Mesenchymal stem cell (in vitro differentiated cells and primary cell): ENCODE results near the gene CAST.

Source experiments
- DNase-seq: peaks from one replicate; pipeline ENCODE4 v3.0.0-alpha.2; 2013
- H2AFZ ChIP-seq: one replicate; pipeline ENCODE4 v1.6.1; 2013; ENCODE audit warnings: low read depth, mild to moderate bottlenecking, control low read depth, inconsistent platforms, low read length, moderate library complexity
- H2AK5ac ChIP-seq: 2 replicates; pipeline ENCODE4 v1.6.1; 2013; ENCODE audit warnings: low read length, moderate library complexity, mild to moderate bottlenecking, inconsistent platforms; ENCODE audit not compliant: severe bottlenecking
- H2BK120ac ChIP-seq: one replicate; pipeline ENCODE4 v1.6.1; 2013; ENCODE audit warnings: low read depth, mild to moderate bottlenecking, inconsistent platforms, low read length, moderate library complexity
- H2BK12ac ChIP-seq, 2 experiments: one replicate each; pipeline ENCODE4 v1.6.1; 2013; ENCODE audit warnings: inconsistent platforms in 2 of 2, low read length in 2 of 2, mild to moderate bottlenecking in 2 of 2, moderate library complexity in 2 of 2, control low read depth in 1 of 2
- H2BK15ac ChIP-seq: one replicate; pipeline ENCODE4 v1.6.1; 2013; ENCODE audit warnings: mild to moderate bottlenecking, low read depth, inconsistent platforms; ENCODE audit not compliant: poor library complexity, severe bottlenecking
- H2BK5ac ChIP-seq: 2 replicates; pipeline ENCODE4 v1.6.1; 2013; ENCODE audit warnings: low read depth, mild to moderate bottlenecking, low read length, control low read depth, inconsistent platforms; ENCODE audit not compliant: poor library complexity, severe bottlenecking
- H3K14ac ChIP-seq, 2 experiments: one replicate each; pipeline ENCODE4 v1.6.1; 2013; ENCODE audit warnings: inconsistent platforms in 2 of 2, low read length in 2 of 2, control low read depth in 1 of 2, mild to moderate bottlenecking in 1 of 2, moderate library complexity in 1 of 2
- H3K18ac ChIP-seq, 2 experiments: one replicate each; pipeline ENCODE4 v1.6.1; 2013; ENCODE audit warnings: inconsistent platforms in 2 of 2, low read length in 2 of 2, control low read depth in 1 of 2, low read depth in 1 of 2, mild to moderate bottlenecking in 1 of 2
- H3K23ac ChIP-seq, 2 experiments: one replicate each; pipeline ENCODE4 v1.6.1; 2013; ENCODE audit warnings: inconsistent platforms in 2 of 2, low read length in 2 of 2, mild to moderate bottlenecking in 2 of 2, moderate library complexity in 2 of 2, control low read depth in 1 of 2
- H3K27ac ChIP-seq: 2 replicates; pipeline ENCODE4 v1.5.1; 2013; ENCODE audit warnings: mild to moderate bottlenecking, moderate library complexity, low read length, control low read depth, inconsistent platforms; ENCODE audit not compliant: poor library complexity, severe bottlenecking
- H3K27me3 ChIP-seq, 2 experiments: 2 replicates each; pipeline versions ENCODE4 v1.6.1 to v1.7.0; 2013; ENCODE audit warnings: low read length in 2 of 2, mild to moderate bottlenecking in 2 of 2, moderate library complexity in 2 of 2, control low read depth in 1 of 2, inconsistent platforms in 1 of 2; ENCODE audit not compliant: control insufficient read depth in 1 of 2, insufficient read depth in 1 of 2
- H3K36me3 ChIP-seq, 2 experiments: 2 replicates each; pipeline versions ENCODE4 v1.6.1 to v1.7.0; 2013; ENCODE audit warnings: low read length in 2 of 2, control low read depth in 1 of 2, inconsistent platforms in 1 of 2, low read depth in 1 of 2, mild to moderate bottlenecking in 1 of 2; ENCODE audit not compliant: insufficient read depth in 2 of 2, control insufficient read depth in 1 of 2
- H3K4ac ChIP-seq, 2 experiments: one replicate each; pipeline ENCODE4 v1.6.1; 2013; ENCODE audit warnings: inconsistent platforms in 2 of 2, low read length in 2 of 2, mild to moderate bottlenecking in 2 of 2, moderate library complexity in 2 of 2, control low read depth in 1 of 2, low read depth in 1 of 2
- H3K4me1 ChIP-seq: 2 replicates; pipeline ENCODE4 v1.6.1; 2013; ENCODE audit warnings: low read depth, low read length, control low read depth; ENCODE audit not compliant: control insufficient read depth, insufficient read depth
- H3K4me2 ChIP-seq: 2 replicates; pipeline ENCODE4 v1.6.1; 2013; ENCODE audit warnings: low read length, mild to moderate bottlenecking, inconsistent platforms; ENCODE audit not compliant: poor library complexity, severe bottlenecking
- H3K4me3 ChIP-seq, 2 experiments: 2 replicates each; pipeline versions ENCODE4 v1.5.1 to v1.7.0; 2013; ENCODE audit warnings: low read length in 2 of 2, mild to moderate bottlenecking in 2 of 2, control low read depth in 1 of 2, low read depth in 1 of 2; ENCODE audit not compliant: insufficient read depth in 1 of 2
- H3K79me1 ChIP-seq: replicated peaks from 2 replicates; pipeline ENCODE4 v1.6.1; 2013; ENCODE audit warnings: mild to moderate bottlenecking, control low read depth, low read length, inconsistent platforms; ENCODE audit not compliant: poor library complexity, severe bottlenecking
- H3K9ac ChIP-seq: 2 replicates; pipeline ENCODE4 v1.7.0; 2013; ENCODE audit warnings: mild to moderate bottlenecking, low read length, moderate library complexity
- H3K9me3 ChIP-seq: 2 replicates; pipeline ENCODE4 v1.7.0; 2013; ENCODE audit warnings: mild to moderate bottlenecking, low read length; ENCODE audit not compliant: control insufficient read depth
- H4K8ac ChIP-seq: one replicate; pipeline ENCODE4 v1.6.1; 2013; ENCODE audit warnings: inconsistent platforms, mild to moderate bottlenecking, low read length, moderate library complexity
- H4K91ac ChIP-seq: one replicate; pipeline ENCODE4 v1.6.1; 2013; ENCODE audit warnings: mild to moderate bottlenecking, low read length, inconsistent platforms
- WGBS: methylation state at CpG from one replicate; pipeline ENCODE4 v1.1.7; 2013; ENCODE audit warnings: mixed read lengths; 5-methylcytosine and 5-hydroxymethylcytosine counted together

CAST gene

DNA sequence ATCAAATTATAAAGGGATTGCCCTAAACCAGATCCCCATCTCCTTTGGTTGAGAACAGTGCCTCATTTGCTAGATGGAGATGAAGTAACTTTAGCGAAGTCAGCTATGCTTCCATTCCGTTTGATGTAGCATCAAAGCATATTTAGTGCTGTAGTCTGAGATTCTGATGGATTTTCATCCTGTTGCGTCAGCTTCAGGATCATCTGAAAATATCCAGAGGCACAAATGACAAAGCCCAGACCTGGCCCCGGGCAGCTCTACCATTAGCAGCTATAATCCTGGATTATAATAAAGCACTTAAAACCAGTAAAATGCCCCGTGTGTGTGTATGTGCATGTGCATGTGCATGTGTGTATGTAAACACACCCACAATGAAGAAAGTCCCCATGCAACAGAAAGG is 100.8 kb downstream of the CAST start:
- Histone ChIP-seq H2BK12ac (no peak overlapping the region), H3K4me3 (no peak overlapping the region), H2BK120ac (no peak overlapping the region), H4K8ac (no peak overlapping the region), H2BK15ac (no peak overlapping the region), H3K9me3 (no peaks in the 10 kb centered on the region), H3K27ac (no peak overlapping the region), H3K4me1 (no peaks in the 10 kb centered on the region), H3K14ac (no peak overlapping the region), H2AK5ac (no peak overlapping the region), H4K91ac (no peak overlapping the region), H3K79me1 (peaks cover 4% of the 10 kb centered on the region), H3K36me3 (peaks cover 10 to 99% of the 10 kb centered on the region in 2 experiments), H3K27me3 (no peaks in the 10 kb centered on the region), H2BK5ac (no peak overlapping the region), H3K18ac (no peak overlapping the region), H3K9ac (peak overlapping the region; percentile 35), H2AFZ (no peak overlapping the region), H3K23ac (no peak overlapping the region), H3K4me2 (no peak overlapping the region), H3K4ac (no peak overlapping the region)
- DNase-seq, result peak; percentile 37
- WGBS, result 77% methylated on average over 3 of the region's 5 CpGs

DNA sequence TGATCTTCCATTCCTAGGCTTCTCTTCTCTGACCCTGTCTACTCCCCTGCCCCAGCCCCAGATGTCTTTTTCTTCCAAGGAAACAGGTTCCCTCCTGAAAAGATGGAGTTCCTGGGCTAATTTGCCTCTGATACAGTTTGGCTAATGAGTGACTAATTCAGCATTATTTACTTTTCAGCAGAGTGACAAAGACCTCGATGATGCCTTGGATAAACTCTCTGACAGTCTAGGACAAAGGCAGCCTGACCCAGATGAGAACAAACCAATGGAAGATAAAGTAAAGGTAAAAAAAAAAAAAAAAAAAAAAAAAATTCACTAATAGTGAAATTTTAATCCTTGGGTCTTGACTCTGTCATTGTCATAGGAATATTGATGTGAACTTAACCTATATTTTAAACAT is 102.9 kb downstream of the CAST start:
- no peak overlapping the region for H3K27ac ChIP-seq
- no CpG with 5 or more reads among the region's 1 CpG for WGBS

DNA sequence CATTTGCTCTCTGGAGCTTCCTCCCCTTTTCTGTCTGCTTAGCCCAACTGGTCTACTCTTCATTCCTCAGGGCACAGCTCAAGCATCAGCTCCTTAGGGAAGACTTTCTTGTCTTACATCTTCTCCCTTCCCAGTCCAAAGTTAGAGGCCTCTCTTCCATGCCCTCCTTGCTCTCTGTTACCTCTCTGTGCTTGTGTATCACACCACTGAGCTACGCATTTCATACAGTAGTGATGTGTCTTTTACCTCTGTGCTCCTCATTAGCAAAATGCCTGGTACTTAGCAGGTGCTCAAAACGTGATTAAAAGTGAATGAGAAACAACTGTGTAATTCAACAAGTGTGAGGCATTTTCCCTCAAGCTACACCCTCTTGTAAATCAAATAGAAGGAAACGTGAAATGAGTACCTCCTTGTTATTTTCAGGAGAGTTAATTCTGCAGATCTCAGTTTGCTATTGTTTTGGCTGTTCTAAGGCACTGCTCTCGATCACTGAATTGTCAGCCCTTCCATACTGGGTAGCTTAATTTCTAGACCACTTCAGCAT is 106.6 kb downstream of the CAST start:
- Histone ChIP-seq H3K9ac (no peak overlapping the region), H3K14ac (no peak overlapping the region), H3K4ac (no peak overlapping the region), H4K91ac (no peak overlapping the region), H3K18ac (no peak overlapping the region), H3K9me3 (no peaks in the 10 kb centered on the region), H2BK15ac (no peak overlapping the region), H3K4me1 (no peaks in the 10 kb centered on the region), H3K23ac (no peak overlapping the region), H3K27me3 (no peaks in the 10 kb centered on the region), H2AK5ac (no peak overlapping the region), H3K79me1 (peaks cover 8% of the 10 kb centered on the region), H3K27ac (no peak overlapping the region), H2BK120ac (no peak overlapping the region), H4K8ac (no peak overlapping the region), H2AFZ (no peak overlapping the region), H3K36me3 (peaks cover 17 to 100% of the 10 kb centered on the region in 2 experiments), H3K4me3 (no peak overlapping the region), H2BK12ac (no peak overlapping the region), H2BK5ac (no peak overlapping the region), H3K4me2 (no peak overlapping the region)
- no peak for DNase-seq
- WGBS, result 84% methylated on average over 4 of the region's 4 CpGs

More for the DNA sequence above, 102.9 kb downstream of the CAST start:
- H2BK5ac ChIP-seq, result no peak overlapping the region
- no peak overlapping the region for H3K18ac ChIP-seq
- H3K36me3 ChIP-seq, result peaks cover 15 to 99% of the 10 kb centered on the region in 2 experiments
- no peak overlapping the region for H4K91ac ChIP-seq
- no peaks in the 10 kb centered on the region for H3K27me3 ChIP-seq
- H3K4me1 ChIP-seq, result no peaks in the 10 kb centered on the region
- no peak overlapping the region for H3K4ac ChIP-seq
- H2AK5ac ChIP-seq, result no peak overlapping the region
- DNase-seq, result no peak
- H3K4me2 ChIP-seq, result no peak overlapping the region
- no peak overlapping the region for H2BK15ac ChIP-seq
- no peak overlapping the region for H3K14ac ChIP-seq
- H4K8ac ChIP-seq, result no peak overlapping the region
- no peak overlapping the region for H3K9ac ChIP-seq
- H2AFZ ChIP-seq, result no peak overlapping the region
- no peak overlapping the region for H2BK120ac ChIP-seq
- H3K23ac ChIP-seq, result no peak overlapping the region
- peaks cover 7% of the 10 kb centered on the region for H3K79me1 ChIP-seq
- no peaks in the 10 kb centered on the region for H3K9me3 ChIP-seq
- no peak overlapping the region for H3K4me3 ChIP-seq
- H2BK12ac ChIP-seq, result no peak overlapping the region

DNA sequence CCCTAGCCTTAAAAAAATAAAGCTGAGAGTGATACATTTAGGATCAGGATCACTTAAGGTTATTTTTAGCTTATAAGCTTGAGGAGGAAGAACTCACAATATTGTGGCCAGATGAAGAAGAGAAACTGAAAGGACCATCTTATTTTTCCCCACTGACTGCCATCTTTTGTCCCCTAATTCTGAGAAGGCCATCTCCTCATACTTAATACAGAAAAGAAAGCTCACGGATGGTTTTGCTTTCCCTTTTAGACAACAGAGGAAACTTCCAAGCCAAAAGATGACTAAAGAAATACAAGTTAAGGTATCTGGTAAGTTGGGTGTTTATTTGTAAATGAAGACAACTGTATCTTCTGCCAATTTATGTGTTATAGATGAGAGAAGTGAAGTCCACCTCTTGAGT is 109.2 kb downstream of the CAST start:
- H2BK120ac ChIP-seq, result no peak overlapping the region
- no peaks in the 10 kb centered on the region for H3K9me3 ChIP-seq
- WGBS, result no CpG with 5 or more reads among the region's 1 CpG

More for the DNA sequence above, 109.2 kb downstream of the CAST start:
- H2BK5ac ChIP-seq, result no peak overlapping the region
- peaks cover 14 to 100% of the 10 kb centered on the region in 2 experiments for H3K36me3 ChIP-seq
- no peak overlapping the region for H2BK15ac ChIP-seq
- no peak overlapping the region for H3K4me2 ChIP-seq
- H2BK12ac ChIP-seq, result no peak overlapping the region
- H3K27me3 ChIP-seq, result no peaks in the 10 kb centered on the region
- H4K91ac ChIP-seq, result no peak overlapping the region
- H3K4me1 ChIP-seq, result no peaks in the 10 kb centered on the region
- H3K27ac ChIP-seq, result no peak overlapping the region
- DNase-seq, result no peak
- H3K23ac ChIP-seq, result no peak overlapping the region
- no peak overlapping the region for H3K14ac ChIP-seq
- peak overlapping the region; percentile 9 for H3K9ac ChIP-seq
- H2AK5ac ChIP-seq, result no peak overlapping the region
- H3K18ac ChIP-seq, result no peak overlapping the region
- H2AFZ ChIP-seq, result no peak overlapping the region
- no peak overlapping the region for H3K4me3 ChIP-seq
- no peak overlapping the region for H3K4ac ChIP-seq
- peaks cover 7% of the 10 kb centered on the region for H3K79me1 ChIP-seq
- H4K8ac ChIP-seq, result no peak overlapping the region
